Type B pancreatic cell (in vitro differentiated cells): Measurements from ENCODE around the gene KRTAP1-3. TPM values are rescaled to one million over a fixed set of nuclear protein-coding genes. Genes with fewer than 3 reads are reported as not detected.
"Not testable (repeated sequence)": the region's sequence is repeated elsewhere in the genome, so short reads cannot be mapped to it uniquely, and the experiment has no call there.

ENCODE experiments used
- DNase-seq: peaks from one replicate; pipeline ENCODE4 v3.0.0; 2021; ENCODE audit warnings: mixed read lengths; ENCODE audit not compliant: unreplicated experiment; ENCODE audit errors: extremely low spot score
- H3K27ac Mint-ChIP-seq: 2 replicates; pipeline ENCODE4 v1.8.0; 2021; ENCODE audit warnings: mild to moderate bottlenecking, mixed read lengths
- H3K27me3 Mint-ChIP-seq: 2 replicates; pipeline ENCODE4 v1.8.0; 2021; ENCODE audit warnings: mixed read lengths
- H3K36me3 Mint-ChIP-seq: 2 replicates; pipeline ENCODE4 v1.8.0; 2021; ENCODE audit warnings: mixed read lengths
- H3K4me1 Mint-ChIP-seq: one replicate; pipeline ENCODE4 v1.8.0; 2021; ENCODE audit warnings: mixed read lengths; ENCODE audit not compliant: unreplicated experiment
- H3K4me3 Mint-ChIP-seq: 2 replicates; pipeline ENCODE4 v1.8.0; 2021; ENCODE audit warnings: mild to moderate bottlenecking, mixed read lengths
- H3K9me3 Mint-ChIP-seq: 2 replicates; pipeline ENCODE4 v1.8.0; 2021; ENCODE audit warnings: mixed read lengths
- CTCF ChIP-seq: fragments of 200-600 bp; sonication (generic); conservative IDR thresholded peaks from 2 replicates; pipeline ENCODE4 v1.5.0; 2021; ENCODE audit warnings: antibody characterized with exemption, mild to moderate bottlenecking
- total RNA-seq: library from RNA; stranded (reverse); gene quantifications from 2 replicates; pipeline ENCODE4 v1.2.1, GENCODE V29; 2021; ENCODE audit warnings: low replicate concordance

KRTAP1-3 gene
- total RNA-seq, 1 donor from 2014 or later = not detected

GRCh38 chr17:41064301-41064700 lies 29.6 kb upstream of the KRTAP1-3 start:
- H3K4me1 Mint-ChIP-seq = peaks cover 26% of the 10 kb centered on the region
- H3K4me3 Mint-ChIP-seq = no peak overlapping the region
- H3K27ac Mint-ChIP-seq = no peak overlapping the region
- no peaks in the 10 kb centered on the region for H3K36me3 Mint-ChIP-seq
- peaks cover 5% of the 10 kb centered on the region for H3K9me3 Mint-ChIP-seq
- H3K27me3 Mint-ChIP-seq = no peaks in the 10 kb centered on the region
- no peak for DNase-seq
- TF ChIP-seq CTCF = no peak

- H3K27me3 Mint-ChIP-seq = no peaks in the 10 kb centered on the region
- no peak overlapping the region for H3K27ac Mint-ChIP-seq
- no peak overlapping the region for H3K4me3 Mint-ChIP-seq
- DNase-seq = no peak
- TF ChIP-seq CTCF = no peak
- H3K4me1 Mint-ChIP-seq = peaks cover 27% of the 10 kb centered on the region
- H3K36me3 Mint-ChIP-seq = no peaks in the 10 kb centered on the region
- H3K9me3 Mint-ChIP-seq = peaks cover 5% of the 10 kb centered on the region
Measured at GRCh38 chr17:41063449-41063848, 28.8 kb upstream of the KRTAP1-3 start.

GRCh38 chr17:41061964-41062363 lies 27.3 kb upstream of the KRTAP1-3 start:
- Mint-ChIP-seq H3K27ac (no peak overlapping the region), H3K9me3 (peaks cover 10% of the 10 kb centered on the region), H3K4me1 (peaks cover 20% of the 10 kb centered on the region), H3K4me3 (no peak overlapping the region), H3K27me3 (no peaks in the 10 kb centered on the region), H3K36me3 (no peaks in the 10 kb centered on the region)
- no peak for TF ChIP-seq CTCF
- no peak for DNase-seq

GRCh38 chr17:41060052-41060604 lies 25.5 kb upstream of the KRTAP1-3 start, which contains the start of gene KRTAP2-3:
Gene KRTAP2-3 (minus strand): TSS chr17:41060114. CDS start chr17:41060050, 64 bp downstream.
- TF ChIP-seq CTCF = no peak
- H3K9me3 Mint-ChIP-seq = peaks cover 10% of the 10 kb centered on the region
- H3K4me3 Mint-ChIP-seq = no peak within 1 kb of the TSS
- no peak for DNase-seq
- no peaks in the 10 kb centered on the region for H3K27me3 Mint-ChIP-seq
- H3K36me3 Mint-ChIP-seq = no peaks in the 10 kb centered on the region
- peaks cover 18% of the 10 kb centered on the region for H3K4me1 Mint-ChIP-seq
- peak within 1 kb of the TSS; percentile 53 for H3K27ac Mint-ChIP-seq

- not testable (repeated sequence) for H3K27ac Mint-ChIP-seq, DNase-seq
Measured at GRCh38 chr17:41059276-41060051, 24.8 kb upstream of the KRTAP1-3 start.

GRCh38 chr17:41058741-41059140 lies 24.1 kb upstream of the KRTAP1-3 start:
- peaks cover 10% of the 10 kb centered on the region for H3K9me3 Mint-ChIP-seq
- H3K4me1 Mint-ChIP-seq = peaks cover 18% of the 10 kb centered on the region
- DNase-seq = no peak
- TF ChIP-seq CTCF = no peak
- no peaks in the 10 kb centered on the region for H3K36me3 Mint-ChIP-seq
- H3K27me3 Mint-ChIP-seq = no peaks in the 10 kb centered on the region
- H3K27ac Mint-ChIP-seq = no peak overlapping the region
- no peak overlapping the region for H3K4me3 Mint-ChIP-seq

More at GRCh38 chr17:41059276-41060051, 24.8 kb upstream of the KRTAP1-3 start:
- not testable (repeated sequence) for H3K27me3 Mint-ChIP-seq, H3K4me3 Mint-ChIP-seq, H3K36me3 Mint-ChIP-seq, H3K9me3 Mint-ChIP-seq
- peaks cover 18% of the 10 kb centered on the region for H3K4me1 Mint-ChIP-seq
